ENCODE measurements around the gene TBC1D1.

DNA sequence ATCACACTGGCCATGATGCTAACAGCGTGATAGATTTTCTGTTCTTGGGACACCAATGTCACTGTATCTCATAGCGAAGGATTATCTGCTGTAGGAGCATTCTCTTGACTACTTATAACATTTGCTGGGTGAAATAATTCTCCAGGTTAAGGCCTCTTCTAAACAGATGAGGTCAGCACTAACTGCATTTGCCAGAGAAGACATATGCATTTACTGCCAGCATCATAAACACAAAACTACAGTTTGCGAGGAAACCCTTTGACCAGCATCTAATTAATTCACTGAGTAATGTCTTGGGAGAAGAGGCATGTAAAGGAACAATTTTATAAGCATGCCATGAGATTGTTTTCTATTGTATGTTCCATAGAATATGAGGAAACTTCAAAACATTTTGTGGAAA, 13.9 kb downstream of the TBC1D1 start:
- TF ChIP-seq, protein P1, sequence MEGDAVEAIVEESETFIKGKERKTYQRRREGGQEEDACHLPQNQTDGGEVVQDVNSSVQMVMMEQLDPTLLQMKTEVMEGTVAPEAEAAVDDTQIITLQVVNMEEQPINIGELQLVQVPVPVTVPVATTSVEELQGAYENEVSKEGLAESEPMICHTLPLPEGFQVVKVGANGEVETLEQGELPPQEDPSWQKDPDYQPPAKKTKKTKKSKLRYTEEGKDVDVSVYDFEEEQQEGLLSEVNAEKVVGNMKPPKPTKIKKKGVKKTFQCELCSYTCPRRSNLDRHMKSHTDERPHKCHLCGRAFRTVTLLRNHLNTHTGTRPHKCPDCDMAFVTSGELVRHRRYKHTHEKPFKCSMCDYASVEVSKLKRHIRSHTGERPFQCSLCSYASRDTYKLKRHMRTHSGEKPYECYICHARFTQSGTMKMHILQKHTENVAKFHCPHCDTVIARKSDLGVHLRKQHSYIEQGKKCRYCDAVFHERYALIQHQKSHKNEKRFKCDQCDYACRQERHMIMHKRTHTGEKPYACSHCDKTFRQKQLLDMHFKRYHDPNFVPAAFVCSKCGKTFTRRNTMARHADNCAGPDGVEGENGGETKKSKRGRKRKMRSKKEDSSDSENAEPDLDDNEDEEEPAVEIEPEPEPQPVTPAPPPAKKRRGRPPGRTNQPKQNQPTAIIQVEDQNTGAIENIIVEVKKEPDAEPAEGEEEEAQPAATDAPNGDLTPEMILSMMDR (IDR thresholded peaks at IDR 0.05): no peak
- TF ChIP-seq POLR2AphosphoS5 (IDR thresholded peaks at IDR 0.05): no peak
- no peak for TF ChIP-seq EP300 (IDR thresholded peaks at IDR 0.05)
- TF ChIP-seq POLR2A (IDR thresholded peaks at IDR 0.05; ENCODE audit: low read depth): no peak

All from esophagus muscularis mucosa (tissue), 4 donors.